Measurements from ENCODE around the gene CARD9. TPM values are rescaled to one million over a fixed set of nuclear protein-coding genes. Genes with fewer than 3 reads are reported as not detected.

Gene CARD9
- total RNA-seq, 4 donors from 2014 or later: 0.28 to 14.9 (median 0.64) TPM

GRCh38 chr9:136370037-136370436 is 3.4 kb downstream of the CARD9 start:
- H3K27me3 ChIP-seq: no peaks in the 10 kb centered on the region
- no peak overlapping the region for H3K4me3 ChIP-seq
- TF ChIP-seq, protein P1, sequence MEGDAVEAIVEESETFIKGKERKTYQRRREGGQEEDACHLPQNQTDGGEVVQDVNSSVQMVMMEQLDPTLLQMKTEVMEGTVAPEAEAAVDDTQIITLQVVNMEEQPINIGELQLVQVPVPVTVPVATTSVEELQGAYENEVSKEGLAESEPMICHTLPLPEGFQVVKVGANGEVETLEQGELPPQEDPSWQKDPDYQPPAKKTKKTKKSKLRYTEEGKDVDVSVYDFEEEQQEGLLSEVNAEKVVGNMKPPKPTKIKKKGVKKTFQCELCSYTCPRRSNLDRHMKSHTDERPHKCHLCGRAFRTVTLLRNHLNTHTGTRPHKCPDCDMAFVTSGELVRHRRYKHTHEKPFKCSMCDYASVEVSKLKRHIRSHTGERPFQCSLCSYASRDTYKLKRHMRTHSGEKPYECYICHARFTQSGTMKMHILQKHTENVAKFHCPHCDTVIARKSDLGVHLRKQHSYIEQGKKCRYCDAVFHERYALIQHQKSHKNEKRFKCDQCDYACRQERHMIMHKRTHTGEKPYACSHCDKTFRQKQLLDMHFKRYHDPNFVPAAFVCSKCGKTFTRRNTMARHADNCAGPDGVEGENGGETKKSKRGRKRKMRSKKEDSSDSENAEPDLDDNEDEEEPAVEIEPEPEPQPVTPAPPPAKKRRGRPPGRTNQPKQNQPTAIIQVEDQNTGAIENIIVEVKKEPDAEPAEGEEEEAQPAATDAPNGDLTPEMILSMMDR (IDR thresholded peaks at IDR 0.05): no peak
- TF ChIP-seq POLR2A (IDR thresholded peaks at IDR 0.05): no peak
- no peak overlapping the region for H3K27ac ChIP-seq
- DNase-seq: no peak
- H3K36me3 ChIP-seq: no peaks in the 10 kb centered on the region
- peaks cover 0 to 11% (median 4%) of the 10 kb centered on the region in 4 donors for H3K4me1 ChIP-seq
- no peaks in the 10 kb centered on the region for H3K9me3 ChIP-seq

GRCh38 chr9:136368190-136368589 is 5.3 kb downstream of the CARD9 start:
- TF ChIP-seq POLR2A (IDR thresholded peaks at IDR 0.05): no peak
- TF ChIP-seq, protein P1 (IDR thresholded peaks at IDR 0.05): no peak
- Histone ChIP-seq H3K27ac (no peak overlapping the region), H3K9me3 (peaks cover 0 to 10% (median 0%) of the 10 kb centered on the region in 4 donors)

DNA sequence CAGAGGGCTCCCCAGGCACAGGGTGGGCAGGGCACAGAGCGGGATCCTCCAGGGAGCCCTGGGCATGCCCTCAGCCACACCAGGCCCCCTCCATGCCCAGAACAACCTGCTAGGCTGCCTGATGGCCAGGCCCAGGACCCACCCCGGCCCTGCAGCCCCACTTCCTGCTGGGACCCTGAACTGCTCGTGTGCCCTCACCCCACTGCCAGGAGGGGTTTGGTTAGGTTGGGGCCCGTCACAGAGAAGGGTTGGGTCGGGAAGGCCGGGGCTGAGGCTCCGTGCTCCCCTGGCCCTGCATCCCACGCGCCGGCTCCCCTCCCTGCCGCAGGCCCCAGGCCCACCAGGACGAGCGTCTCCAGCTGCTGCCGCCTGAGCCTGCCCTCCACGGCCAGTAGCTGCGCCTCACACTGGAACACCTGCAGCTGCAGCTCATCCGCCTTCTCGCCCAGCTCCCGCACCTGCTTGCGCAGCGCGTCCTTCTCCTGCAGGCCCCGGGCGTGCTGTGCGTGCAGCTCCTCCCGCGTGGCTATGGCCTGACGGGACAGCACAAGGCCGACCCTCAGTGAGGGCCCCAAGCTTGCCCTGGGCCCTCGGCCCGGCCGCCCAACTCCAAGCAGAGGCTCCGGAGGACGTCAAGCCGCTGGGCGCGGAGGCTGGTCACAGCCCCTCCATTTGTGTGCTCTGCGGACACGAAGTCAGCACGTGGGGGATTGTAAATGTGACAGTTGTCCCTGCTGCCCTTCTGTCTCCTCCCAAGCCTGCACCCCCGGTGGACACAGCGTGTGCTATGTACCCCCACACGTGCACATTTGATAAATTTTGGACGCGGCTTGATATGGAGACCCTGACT is 5.9 kb downstream of the CARD9 start:
- H3K4me1 ChIP-seq: peaks cover 3 to 17% (median 9%) of the 10 kb centered on the region in 4 donors
- peaks cover 0 to 10% (median 0%) of the 10 kb centered on the region in 4 donors for H3K9me3 ChIP-seq
- no peak overlapping the region for H3K27ac ChIP-seq
- no peak for TF ChIP-seq POLR2A (IDR thresholded peaks at IDR 0.05)
- TF ChIP-seq, protein P1 (IDR thresholded peaks at IDR 0.05): no peak
- H3K4me3 ChIP-seq: no peak overlapping the region
- no peaks in the 10 kb centered on the region for H3K36me3 ChIP-seq
- DNase-seq: no peak
- H3K27me3 ChIP-seq: no peaks in the 10 kb centered on the region

More at GRCh38 chr9:136368190-136368589, 5.3 kb downstream of the CARD9 start:
- H3K36me3 ChIP-seq: no peaks in the 10 kb centered on the region
- peaks cover 3 to 18% (median 10%) of the 10 kb centered on the region in 4 donors for H3K4me1 ChIP-seq
- no peak for DNase-seq
- H3K27me3 ChIP-seq: no peaks in the 10 kb centered on the region
- no peak overlapping the region for H3K4me3 ChIP-seq

GRCh38 chr9:136366826-136367225 is 6.6 kb downstream of the CARD9 start:
- Histone ChIP-seq H3K36me3 (no peaks in the 10 kb centered on the region), H3K27me3 (no peaks in the 10 kb centered on the region), H3K4me3 (no peak overlapping the region), H3K9me3 (peaks cover 0 to 10% (median 0%) of the 10 kb centered on the region in 4 donors), H3K27ac (no peak overlapping the region), H3K4me1 (peaks cover 3 to 17% (median 10%) of the 10 kb centered on the region in 4 donors)
- no peak for TF ChIP-seq POLR2A (IDR thresholded peaks at IDR 0.05)
- TF ChIP-seq, protein P1 (IDR thresholded peaks at IDR 0.05): no peak
- DNase-seq: no peak

GRCh38 chr9:136365775-136366222 is 7.7 kb downstream of the CARD9 start:
- Histone ChIP-seq H3K4me3 (no peak overlapping the region), H3K4me1 (peaks cover 3 to 25% (median 10%) of the 10 kb centered on the region in 4 donors), H3K9me3 (peaks cover 0 to 10% (median 0%) of the 10 kb centered on the region in 4 donors), H3K27me3 (no peaks in the 10 kb centered on the region), H3K36me3 (no peaks in the 10 kb centered on the region), H3K27ac (no peak overlapping the region)
- DNase-seq: no peak
- TF ChIP-seq, protein P1 (IDR thresholded peaks at IDR 0.05): no peak
- no peak for TF ChIP-seq POLR2A (IDR thresholded peaks at IDR 0.05)

Data from Peyer's patch (tissue), 4 donors.